Transverse colon (tissue), 4 donors: Measurements from ENCODE around the gene HDAC4.

ENCODE experiments used
- CTCF ChIP-seq, 5 experiments: fragments of 200-600 bp in 3 of 5; fragments of 450-650 bp in 2 of 5; sonication (generic) in 3 of 5; IDR thresholded peaks; 1 replicate in 2 of 5; 2 replicates in 3 of 5; pipeline ENCODE4 v1.5.1; 2016 to 2017; ENCODE audit warnings: antibody characterized with exemption in 5 of 5, inconsistent platforms in 3 of 5, mild to moderate bottlenecking in 2 of 5, moderate library complexity in 1 of 5
- EP300 ChIP-seq: sonication (generic); formaldehyde crosslinking; IDR thresholded peaks from one replicate; pipeline ENCODE4 v1.6.1; 2017; ENCODE audit warnings: antibody characterized with exemption, low read depth
- POLR2A ChIP-seq: fragments of 450-650 bp; IDR thresholded peaks from one replicate; pipeline ENCODE4 v1.6.1; 2016; ENCODE audit warnings: antibody characterized with exemption, mild to moderate bottlenecking, moderate library complexity
- POLR2AphosphoS5 ChIP-seq, 3 donors: sonication (generic); formaldehyde crosslinking; IDR thresholded peaks; one replicate each; pipeline ENCODE4 v1.6.1; 2016; ENCODE audit warnings: antibody characterized with exemption in 3 of 3

- no peak for TF ChIP-seq CTCF (IDR thresholded peaks at IDR 0.05)
- TF ChIP-seq EP300 = no peak
- no peak for TF ChIP-seq POLR2AphosphoS5 (IDR thresholded peaks at IDR 0.05)
- no peak for TF ChIP-seq POLR2A
Measured at GRCh38 chr2:239146011-239146641, 254.7 kb downstream of the HDAC4 start.
